HL-60 (cell line): Measurements from ENCODE around the gene ABCF3.

Source experiments
- CTCF ChIP-seq: IDR thresholded peaks from one replicate; pipeline ENCODE4 v1.5.1; 2011; ENCODE audit warnings: low read length, control low read depth, inconsistent platforms; ENCODE audit not compliant: insufficient read depth
- SPI1 ChIP-seq: IDR thresholded peaks from 2 replicates; pipeline ENCODE4 v1.6.1; 2012; ENCODE audit warnings: low read depth, mild to moderate bottlenecking, borderline replicate concordance

- TF ChIP-seq CTCF (no peak), SPI1 (no peak)
Observed at GRCh38 chr3:184192889-184193288, 6.9 kb downstream of the ABCF3 start.
